Measurements from ENCODE around the gene ADCY10. TPM values are rescaled to one million over a fixed set of nuclear protein-coding genes. Genes with fewer than 3 reads are reported as not detected.
A peak's percentile ranks its signal among the peaks of the same experiment; 100 is the strongest.

ADCY10 gene
- total RNA-seq, 1 experiment from 2014 or later, result 0.46 TPM

GRCh38 chr1:167791281-167792187 is 122.4 kb downstream of the ADCY10 start:
- Histone ChIP-seq H2AFZ (no peak overlapping the region), H3K4me3 (no peak overlapping the region), H3K27ac (no peak overlapping the region), H3K4me1 (replicated peaks; ENCODE audit: insufficient read depth) (peaks cover 44% of the 10 kb centered on the region), H3F3A (ENCODE audit: insufficient read depth, low read depth) (peaks cover 43% of the 10 kb centered on the region), H3K27me3 (ENCODE audit: insufficient read depth, low read depth) (no peaks in the 10 kb centered on the region), H4K20me1 (ENCODE audit: insufficient read depth) (no peaks in the 10 kb centered on the region), H3K36me3 (ENCODE audit: low read depth) (peaks cover 14% of the 10 kb centered on the region; the same call in 1 of the 2 replicates), H3K9me2 (ENCODE audit: insufficient read depth) (no peaks in the 10 kb centered on the region), H3K79me2 (ENCODE audit: low read depth) (no peaks in the 10 kb centered on the region), H3K4me2 (no peak overlapping the region), H3K9me3 (ENCODE audit: insufficient read depth, low read depth) (no peaks in the 10 kb centered on the region)
- CTCF ChIA-PET, result no interaction called here
- intact Hi-C loops (cut with micrococcal nuclease; ENCODE audit: unreplicated experiment), result no loop called here
- BruUV-seq (replicated peaks), result no TSS peak
- TF ChIP-seq CTCF (conservative IDR thresholded peaks at IDR 0.05) (no peak), EZH2 (IDR thresholded peaks at IDR 0.05; ENCODE audit: low read depth) (no peak)
- no peak for DNase-seq
- POLR2A ChIA-PET (ENCODE audit: unreplicated experiment), result no interaction called here

DNA sequence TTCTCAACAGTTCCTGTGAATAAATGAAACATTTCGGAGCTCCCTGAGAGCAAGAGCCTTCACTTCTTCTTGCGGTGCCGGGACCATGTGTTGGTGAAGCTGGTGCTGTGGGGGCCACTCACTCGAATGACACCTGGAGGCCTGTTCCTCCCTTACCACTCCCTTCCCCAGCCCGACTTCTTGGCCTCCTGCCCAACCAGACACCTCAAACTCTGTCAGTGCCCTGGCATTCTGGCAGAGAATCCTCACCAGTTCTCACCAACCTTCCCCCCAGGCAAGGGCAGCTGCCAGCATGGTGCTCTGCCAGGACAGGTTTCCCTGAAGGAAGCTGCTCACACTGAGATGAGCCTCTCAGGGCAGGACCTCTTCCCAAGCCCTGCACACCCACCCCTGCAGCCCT is 123.8 kb downstream of the ADCY10 start:
- no TSS peak for BruUV-seq (replicated peaks)
- Histone ChIP-seq H4K20me1 (ENCODE audit: insufficient read depth) (no peaks in the 10 kb centered on the region), H3K4me3 (no peak overlapping the region), H3K27ac (no peak overlapping the region), H3K79me2 (ENCODE audit: low read depth) (no peaks in the 10 kb centered on the region), H3K36me3 (ENCODE audit: low read depth) (peaks cover 14% of the 10 kb centered on the region; the same call in 1 of the 2 replicates), H3K9me3 (ENCODE audit: insufficient read depth, low read depth) (no peaks in the 10 kb centered on the region), H3K27me3 (ENCODE audit: insufficient read depth, low read depth) (no peaks in the 10 kb centered on the region), H3F3A (ENCODE audit: insufficient read depth, low read depth) (peaks cover 29% of the 10 kb centered on the region), H2AFZ (no peak overlapping the region), H3K4me2 (no peak overlapping the region), H3K4me1 (replicated peaks; ENCODE audit: insufficient read depth) (peaks cover 30% of the 10 kb centered on the region), H3K9me2 (ENCODE audit: insufficient read depth) (no peaks in the 10 kb centered on the region)
- DNase-seq, result peak in 1 of 2 experiments; percentile 81
- intact Hi-C loops (cut with micrococcal nuclease; ENCODE audit: unreplicated experiment), result no loop called here
- POLR2A ChIA-PET (ENCODE audit: unreplicated experiment), result interaction anchor here (0.5 to 0.6 kb wide), 3 partner anchors 30 to 739 kb away, joined by 3 to 4 read pairs (median 4); no protein-coding TSS in a partner anchor
- TF ChIP-seq EZH2 (IDR thresholded peaks at IDR 0.05; ENCODE audit: low read depth), result no peak
- TF ChIP-seq CTCF (conservative IDR thresholded peaks at IDR 0.05), result no peak
- CTCF ChIA-PET, result interaction anchor here (0.5 to 1.0 kb wide), 3 partner anchors 14 to 292 kb away, joined by 3 to 7 read pairs (median 3); no protein-coding TSS in a partner anchor

GRCh38 chr1:167789501-167789900 is 124.4 kb downstream of the ADCY10 start:
- no peaks in the 10 kb centered on the region for H3K9me2 ChIP-seq (ENCODE audit: insufficient read depth)
- no peak overlapping the region for H2AFZ ChIP-seq
- H3K36me3 ChIP-seq (ENCODE audit: low read depth), result peaks cover 14% of the 10 kb centered on the region; the same call in 1 of the 2 replicates
- H3K4me2 ChIP-seq, result no peak overlapping the region
- no peaks in the 10 kb centered on the region for H3K27me3 ChIP-seq (ENCODE audit: insufficient read depth, low read depth)
- TF ChIP-seq CTCF (conservative IDR thresholded peaks at IDR 0.05) (no peak), EZH2 (IDR thresholded peaks at IDR 0.05; ENCODE audit: low read depth) (no peak)
- H3K79me2 ChIP-seq (ENCODE audit: low read depth), result no peaks in the 10 kb centered on the region
- intact Hi-C loops (cut with micrococcal nuclease; ENCODE audit: unreplicated experiment), result no loop called here
- H3K9me3 ChIP-seq (ENCODE audit: insufficient read depth, low read depth), result no peaks in the 10 kb centered on the region
- peak in 1 of 2 experiments; percentile 10 for DNase-seq
- ChIA-PET CTCF (no interaction called here), POLR2A (ENCODE audit: unreplicated experiment) (interaction anchor here (0.5 to 0.6 kb wide), 3 partner anchors 31 to 102 kb away, joined by 3 to 4 read pairs (median 3); partner anchors contain the start of gene MPZL1)
- no peaks in the 10 kb centered on the region for H4K20me1 ChIP-seq (ENCODE audit: insufficient read depth)
- no peak overlapping the region for H3K4me3 ChIP-seq
- no TSS peak for BruUV-seq (replicated peaks)
- H3K4me1 ChIP-seq (replicated peaks; ENCODE audit: insufficient read depth), result peaks cover 24% of the 10 kb centered on the region
- H3F3A ChIP-seq (ENCODE audit: insufficient read depth, low read depth), result peaks cover 22% of the 10 kb centered on the region
- no peak overlapping the region for H3K27ac ChIP-seq
